ENCODE data around the gene CBLN3.
"Not testable (repeated sequence)": the region's sequence is repeated elsewhere in the genome, so short reads cannot be mapped to it uniquely, and the experiment has no call there.

CBLN3 gene

DNA sequence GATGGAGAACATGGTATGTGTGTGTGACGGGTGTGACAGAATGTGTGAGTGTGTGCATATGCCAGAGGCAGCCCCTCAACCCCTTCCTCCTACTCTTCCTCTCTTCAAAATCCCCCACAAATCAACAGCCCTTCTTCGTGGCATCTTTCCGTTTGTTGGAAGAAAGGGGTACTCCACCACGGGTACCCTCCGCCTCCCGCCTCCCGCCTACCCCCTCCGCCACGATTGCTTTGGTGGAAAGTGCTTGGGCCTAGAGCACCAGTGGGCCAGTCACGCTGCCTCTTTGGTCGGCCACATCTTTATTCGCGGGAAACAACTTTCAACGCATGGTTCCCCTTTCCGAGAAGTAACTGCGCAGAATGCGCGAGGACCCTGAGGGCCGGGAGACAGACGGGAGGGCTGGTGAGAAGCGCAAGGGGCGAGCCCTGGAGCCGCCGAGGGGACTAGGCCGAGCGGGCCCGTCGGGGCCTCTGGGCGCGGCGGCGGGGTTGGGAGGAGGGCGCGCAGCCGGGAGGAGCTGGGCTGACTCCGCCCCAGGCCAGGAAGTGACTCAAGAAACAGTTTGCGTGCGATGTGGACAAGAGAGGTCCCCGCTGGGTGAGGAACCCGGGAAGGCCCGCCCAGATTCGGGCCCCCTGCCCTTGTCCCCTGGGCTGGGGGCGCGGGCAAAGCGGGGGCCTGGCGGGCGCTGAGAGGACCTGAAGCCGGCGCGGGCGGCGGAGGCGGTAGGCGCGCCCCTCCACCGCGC lies at the start of gene CBLN3, which contains the start of gene KHNYN:
Gene CBLN3, minus strand, starts transcription at position 274 of the 748 bp plus-strand sequence. CDS start 614 bp downstream, outside the sequence.
Gene KHNYN, plus strand, starts transcription at position 560 of the 748 bp plus-strand sequence. CDS start 777 bp downstream, outside the sequence.
- peak; percentile 88 for DNase-seq (ENCODE audit: low spot score)

DNA sequence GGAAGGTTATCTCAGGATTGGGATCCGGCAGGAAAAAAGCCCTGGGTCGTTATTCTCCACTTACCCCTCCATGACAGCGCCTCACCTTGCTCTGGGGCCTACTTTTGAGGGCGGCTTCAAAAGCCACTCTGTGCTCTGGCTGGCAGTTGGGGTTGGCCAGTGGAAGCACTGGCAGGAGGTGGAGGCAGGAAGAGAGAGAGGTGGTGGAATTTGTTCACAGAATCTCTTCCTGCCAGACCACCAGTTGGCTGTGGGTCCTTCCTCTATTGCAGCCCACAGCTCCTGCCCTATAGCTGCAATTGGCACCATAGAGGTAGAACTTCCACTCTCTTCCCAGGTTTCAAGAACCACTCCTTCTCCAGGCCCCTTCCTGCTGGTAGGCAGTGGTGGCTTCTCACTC lies 45.8 kb upstream of the CBLN3 start:
- no peak for DNase-seq (ENCODE audit: low spot score)

DNA sequence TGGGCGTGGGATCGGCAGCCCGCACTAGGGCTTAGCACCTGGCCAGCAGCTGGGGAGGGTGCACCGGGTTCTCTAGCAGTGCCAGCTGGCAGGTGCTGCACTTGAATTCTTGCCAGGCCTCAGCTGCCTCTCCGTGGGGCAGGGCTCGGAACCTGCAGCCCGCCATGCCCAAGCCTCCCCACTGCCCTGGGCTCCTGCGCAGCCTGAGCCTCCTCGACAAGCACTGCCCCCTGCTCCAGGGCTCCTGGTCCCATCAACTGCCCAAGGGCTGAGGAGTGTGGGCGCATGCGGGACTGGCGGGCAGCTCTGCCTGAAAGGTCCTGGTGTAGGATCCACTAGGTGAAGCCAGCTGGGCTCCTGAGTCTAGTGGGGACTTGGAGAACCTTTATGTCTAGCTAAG lies 43.7 kb upstream of the CBLN3 start:
- DNase-seq (ENCODE audit: low spot score): no peak

DNA sequence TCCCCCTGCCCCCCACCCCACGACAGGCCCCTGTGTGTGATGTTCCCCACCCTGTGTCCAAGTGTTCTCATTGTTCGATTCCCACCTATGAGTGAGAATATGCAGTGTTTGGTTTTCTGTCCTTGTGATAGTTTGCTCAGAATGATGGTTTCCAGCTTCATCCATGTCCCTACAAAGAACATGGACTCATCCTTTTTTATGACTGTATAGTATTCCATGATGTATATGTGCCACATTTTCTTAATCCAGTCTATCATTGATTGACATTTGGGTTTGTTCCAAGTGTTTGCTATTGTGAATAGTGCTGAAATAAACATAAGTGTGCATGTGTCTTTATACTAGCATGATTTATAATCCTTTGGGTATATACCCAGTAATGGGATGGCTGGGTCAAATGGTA lies 41.0 kb upstream of the CBLN3 start:
- not testable (repeated sequence) for DNase-seq (ENCODE audit: low spot score)

DNA sequence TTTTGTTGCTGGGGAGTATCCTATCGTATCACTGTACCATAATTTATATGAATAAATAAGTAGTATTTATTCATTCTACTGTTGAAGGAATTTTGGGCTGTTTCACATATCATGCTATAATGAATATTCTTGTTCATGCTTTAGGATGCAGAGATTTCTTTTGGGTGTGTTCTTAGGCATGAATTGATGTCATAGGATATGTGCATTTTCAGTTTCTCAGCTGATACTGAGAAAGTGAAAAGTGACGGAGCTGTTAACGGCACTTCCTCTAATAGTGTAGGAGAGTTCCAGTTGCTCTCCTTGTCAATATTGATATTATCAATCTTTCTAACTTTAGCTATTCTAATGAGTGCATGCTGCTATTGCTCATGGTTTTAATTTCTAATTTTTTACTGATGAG lies 36.3 kb upstream of the CBLN3 start:
- no peak for DNase-seq (ENCODE audit: low spot score)

DNA sequence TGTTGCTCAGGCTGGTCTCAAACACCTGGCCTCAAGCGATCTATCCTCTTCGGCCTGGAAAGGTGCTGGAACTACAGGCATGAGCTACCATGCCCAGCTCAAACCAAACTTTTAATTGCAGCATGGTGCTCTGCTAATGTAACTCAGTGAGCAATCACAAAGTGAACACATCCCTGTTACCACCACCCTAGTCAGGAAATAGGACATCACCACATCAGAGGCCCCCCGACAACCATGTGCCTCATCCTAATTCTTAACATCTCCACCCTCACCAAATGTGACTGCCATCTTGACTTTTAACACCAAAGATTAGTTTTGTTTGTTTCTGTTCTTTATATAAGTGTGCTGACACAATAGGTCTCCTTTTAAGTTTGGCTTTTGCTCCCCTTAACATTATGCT lies 35.9 kb upstream of the CBLN3 start:
- DNase-seq (ENCODE audit: low spot score): peak; percentile 25

DNA sequence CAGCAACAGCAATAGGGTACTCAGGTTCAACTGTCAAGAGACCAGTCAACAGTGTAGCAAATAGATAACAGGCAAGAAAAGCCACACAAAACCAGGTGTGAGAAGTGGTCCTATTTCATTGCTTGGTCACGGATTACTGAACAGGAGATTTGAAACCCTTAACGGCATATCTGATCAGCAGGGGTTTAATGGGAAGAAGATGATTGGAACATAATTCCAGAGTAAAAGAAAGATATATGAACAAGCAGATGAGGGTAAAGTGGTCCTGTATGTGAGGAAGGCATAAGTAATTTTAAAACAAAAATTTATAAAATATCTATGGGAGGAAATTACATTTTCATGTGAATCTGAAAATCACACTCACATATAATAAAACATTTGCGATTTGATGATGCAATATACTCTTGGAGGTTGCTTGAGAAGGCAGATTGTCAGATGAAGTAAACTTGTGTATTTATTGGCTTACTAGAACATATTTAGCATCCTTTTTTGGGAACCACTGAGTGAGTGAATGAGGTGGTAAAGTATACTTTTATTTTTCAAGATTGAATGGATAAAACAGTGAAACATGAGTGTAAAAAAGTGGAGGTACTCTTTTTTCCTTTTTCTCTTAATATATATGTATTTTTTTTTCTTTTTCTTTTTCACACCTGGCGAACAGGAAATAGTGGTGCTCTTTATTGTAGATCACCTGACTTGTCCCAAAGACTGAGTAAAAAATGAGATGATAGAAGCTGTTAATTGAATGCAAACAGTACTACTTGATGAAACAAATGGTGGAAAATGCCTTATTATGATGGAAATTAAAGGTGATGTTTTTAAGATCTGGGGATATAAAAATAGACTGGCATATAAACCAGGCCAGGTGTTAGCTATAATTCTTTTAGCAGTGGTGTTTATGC lies 34.7 kb upstream of the CBLN3 start:
- no peak for DNase-seq (ENCODE audit: low spot score)

DNA sequence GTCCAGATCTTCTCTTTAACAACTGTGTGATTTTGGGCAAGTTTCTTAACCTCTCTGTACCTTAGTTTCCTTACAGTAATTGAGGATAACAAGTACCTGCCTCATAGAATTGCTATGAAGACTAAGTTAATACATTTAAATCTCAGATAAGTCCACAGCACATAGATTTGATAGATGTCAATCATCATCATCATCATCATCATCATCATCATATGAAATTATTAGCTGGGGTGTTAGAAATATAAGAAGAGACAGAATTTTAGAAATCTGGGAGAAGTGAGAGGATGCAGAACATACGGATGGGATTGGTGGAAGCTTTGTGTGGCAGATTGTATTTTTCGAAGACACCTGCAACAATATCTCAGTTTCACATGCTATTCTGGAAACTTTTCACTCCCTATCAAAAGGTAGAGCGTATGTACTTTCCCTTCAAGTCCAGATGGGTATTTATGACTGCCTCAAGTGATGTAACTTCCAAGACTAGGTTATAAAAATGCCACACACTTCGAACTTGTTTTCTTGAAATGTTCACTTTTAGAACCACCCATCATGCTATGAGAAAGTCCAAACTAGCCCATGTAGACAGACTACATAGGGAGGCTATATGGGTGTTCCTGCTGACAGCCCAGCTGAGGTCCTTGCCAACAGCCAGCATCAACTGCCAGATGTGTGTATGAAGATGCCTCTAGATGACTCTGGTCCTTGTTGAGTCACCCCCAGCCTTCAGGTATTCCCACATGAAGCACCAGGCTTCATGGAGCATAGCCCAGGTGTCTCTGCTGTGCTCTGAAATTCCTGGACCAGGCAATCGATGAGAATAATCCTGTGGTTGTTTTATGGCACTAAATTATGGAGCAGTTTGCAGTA lies 33.8 kb upstream of the CBLN3 start:
- no peak for DNase-seq (ENCODE audit: low spot score)

DNA sequence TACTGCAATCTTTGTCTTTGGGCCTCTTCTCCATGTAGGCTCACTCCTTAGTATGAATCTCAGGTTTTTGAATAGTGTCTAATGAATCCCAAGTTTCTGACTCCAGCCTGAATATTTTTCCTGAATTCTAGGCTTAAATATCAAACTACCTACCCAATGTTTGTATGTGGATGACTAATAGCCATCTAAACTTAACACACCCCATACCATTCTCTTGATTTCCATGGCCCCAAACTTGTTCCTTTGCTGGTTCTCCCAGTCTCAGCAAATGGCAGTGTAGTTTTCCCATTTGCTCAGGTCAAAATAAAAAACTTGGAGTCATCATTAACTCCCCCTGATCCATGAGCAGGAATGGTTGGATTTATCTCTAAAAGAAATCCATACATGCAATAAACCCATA lies 31.9 kb upstream of the CBLN3 start:
- DNase-seq (ENCODE audit: low spot score): no peak

DNA sequence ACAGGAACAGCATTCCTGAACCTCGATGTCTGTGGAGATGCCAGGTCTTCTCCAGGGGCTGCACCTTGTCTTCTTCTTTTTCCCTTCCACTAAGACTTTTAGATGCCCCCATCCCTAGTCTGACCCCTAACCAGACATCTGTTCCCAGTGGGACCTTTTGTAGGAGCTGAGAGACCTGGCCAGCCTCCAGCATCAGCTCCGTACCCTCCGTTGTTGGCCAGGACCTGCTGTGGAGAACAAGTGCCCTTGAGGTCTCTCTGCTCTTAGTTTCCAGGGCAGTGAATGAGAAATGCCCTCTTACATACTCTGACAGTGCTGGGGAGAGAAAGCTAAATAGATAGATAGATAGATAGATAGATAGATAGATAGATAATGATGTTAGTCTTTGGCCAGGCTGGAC lies 29.9 kb upstream of the CBLN3 start:
- DNase-seq (ENCODE audit: low spot score): no peak

DNA sequence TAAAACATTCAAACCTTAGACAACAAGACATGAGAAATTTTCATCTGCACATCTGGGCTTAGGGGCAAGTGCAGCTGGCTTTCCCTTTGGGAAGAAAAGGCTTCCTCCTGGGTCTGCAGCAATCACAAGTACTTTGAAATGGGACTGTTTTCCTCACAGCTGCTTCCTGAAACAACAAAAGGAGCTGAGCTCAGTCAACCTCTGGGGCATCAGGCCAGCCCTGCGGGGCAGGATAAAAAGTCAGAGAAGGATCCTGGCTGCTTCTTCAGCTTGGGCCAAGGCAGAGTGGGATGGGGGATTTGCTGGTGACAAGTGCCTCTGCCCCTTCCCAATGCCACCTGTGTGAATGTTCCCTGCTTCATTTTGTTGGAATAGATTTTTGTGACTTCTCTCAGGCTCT lies 29.3 kb upstream of the CBLN3 start:
- DNase-seq (ENCODE audit: low spot score): no peak

DNA sequence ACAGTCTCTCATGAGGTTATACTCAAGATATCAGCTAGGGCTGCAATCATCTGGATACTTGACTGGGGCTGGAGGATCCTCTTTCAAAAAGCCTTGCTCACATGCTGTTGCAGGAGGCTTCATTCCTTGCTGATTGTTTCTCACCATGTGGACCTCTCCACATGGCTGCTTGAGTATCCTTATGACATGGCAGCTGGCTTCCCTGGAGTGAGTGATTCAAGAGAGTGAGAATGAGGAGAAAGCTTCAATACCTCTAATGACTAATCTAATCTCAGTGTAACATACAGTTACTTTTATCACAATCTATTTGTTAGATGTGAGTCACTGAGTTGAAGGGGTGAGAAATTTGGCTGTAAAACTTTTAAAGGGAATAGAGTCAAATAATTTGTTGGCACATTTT lies 27.5 kb upstream of the CBLN3 start:
- no peak for DNase-seq (ENCODE audit: low spot score)

DNA sequence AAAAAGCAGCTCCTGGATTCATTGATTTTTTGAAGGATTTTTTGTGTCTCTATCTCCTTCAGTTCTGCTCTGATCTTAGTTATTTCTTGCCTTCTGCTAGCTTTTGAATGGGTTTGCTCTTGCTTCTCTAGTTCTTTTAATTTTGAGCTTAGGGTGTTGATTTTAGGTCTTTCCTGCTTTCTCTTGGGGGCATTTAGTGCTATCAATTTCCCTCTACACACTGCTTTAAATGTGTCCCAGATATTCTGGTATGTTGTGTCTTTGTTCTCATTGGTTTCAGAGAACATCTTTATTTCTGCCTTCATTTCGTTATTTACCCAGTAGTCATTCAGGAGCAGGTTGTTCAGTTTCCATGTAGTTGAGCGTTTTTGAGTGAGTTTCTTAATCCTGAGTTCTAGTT lies 21.4 kb upstream of the CBLN3 start:
- DNase-seq (ENCODE audit: low spot score): not testable (repeated sequence)

DNA sequence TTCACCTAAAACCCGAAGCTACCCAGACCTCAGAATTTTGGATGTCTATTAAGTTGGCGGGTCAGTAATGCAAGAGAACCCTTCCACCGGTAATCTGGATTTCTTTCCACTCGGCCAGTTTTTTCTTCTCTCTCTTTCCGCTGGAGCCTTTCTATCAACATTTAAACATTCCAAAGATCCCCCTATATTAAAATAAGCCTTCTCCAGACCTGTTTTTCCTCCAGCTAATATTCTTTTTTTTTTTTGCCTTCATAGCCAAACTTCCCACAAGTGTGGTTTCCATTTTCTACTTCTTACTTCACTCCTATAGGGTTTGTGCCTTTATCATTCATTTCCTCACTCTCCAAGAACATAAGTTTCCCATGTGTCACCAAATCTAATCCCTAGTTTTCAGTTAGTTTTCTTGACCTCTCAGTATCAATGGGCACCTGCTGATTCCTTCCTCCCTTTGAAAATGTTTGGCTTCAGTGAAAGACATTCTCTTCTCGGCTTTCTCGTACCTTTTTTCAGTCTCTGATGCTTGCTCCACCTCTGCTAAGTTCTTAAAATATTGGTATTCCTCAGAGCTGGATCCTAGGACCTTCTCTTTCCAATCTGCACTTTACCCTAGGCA lies 13.7 kb upstream of the CBLN3 start:
- no peak for DNase-seq (ENCODE audit: low spot score)

DNA sequence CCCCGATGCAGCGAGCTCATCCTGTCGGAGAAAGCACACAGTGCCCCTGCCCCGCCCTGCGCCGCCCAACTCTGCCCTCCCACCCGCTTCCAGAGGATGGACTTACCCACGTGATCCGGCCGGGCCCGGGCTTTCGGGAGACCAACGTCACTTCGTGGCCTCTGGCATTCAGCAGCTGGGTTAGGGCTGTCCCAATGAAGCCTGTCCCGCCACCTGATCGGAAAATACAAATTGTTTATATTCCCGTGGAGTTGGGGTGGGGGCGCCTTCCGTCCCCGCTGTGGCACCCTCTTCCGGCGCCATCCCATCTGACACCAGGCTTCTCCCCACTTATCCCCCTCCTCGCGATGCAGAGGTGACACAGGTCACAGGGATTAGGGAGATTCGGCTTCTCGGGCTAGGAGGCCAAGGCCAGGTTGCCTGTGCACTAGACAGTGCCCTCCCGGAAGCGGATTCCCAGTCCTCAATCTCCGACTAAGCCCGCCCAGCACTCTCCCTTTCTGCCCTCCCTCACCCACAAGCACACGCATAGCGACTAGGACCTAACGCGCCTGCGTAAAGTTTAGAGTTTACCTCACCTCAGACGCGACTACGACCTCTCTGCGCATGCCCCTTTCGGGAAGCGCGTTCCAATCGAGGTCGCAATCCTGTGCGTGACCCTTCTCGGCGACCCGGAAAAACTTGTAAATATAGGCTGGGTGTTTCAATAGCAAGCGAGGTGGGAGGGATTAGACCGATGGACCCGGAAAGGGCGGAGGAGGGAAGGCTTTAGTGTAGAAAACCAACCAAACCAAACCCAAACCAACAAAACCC lies 13.0 kb upstream of the CBLN3 start, which contains the start of gene SDR39U1:
Gene SDR39U1, minus strand, starts transcription at position 537 of the 813 bp plus-strand sequence. Its CDS starts 7 bp downstream, at position 530.
- DNase-seq (ENCODE audit: low spot score): peak; percentile 99

DNA sequence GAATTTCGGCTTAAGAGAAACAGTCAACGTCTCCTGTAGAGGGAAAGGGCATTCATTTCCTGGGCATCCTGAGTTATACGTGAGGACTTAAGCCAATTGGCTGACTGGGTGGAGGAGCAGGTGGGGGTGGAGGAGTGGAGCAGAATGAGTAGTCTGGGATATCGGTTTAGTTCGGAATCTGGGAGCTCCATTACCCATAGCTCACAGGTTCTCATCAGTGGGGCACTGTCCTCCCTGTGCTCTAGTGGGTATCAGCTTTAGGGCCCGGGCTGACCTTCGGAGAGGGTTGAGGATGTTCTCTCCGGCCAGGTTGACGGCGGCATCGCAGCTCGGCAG lies 12.4 kb upstream of the CBLN3 start:
- DNase-seq (ENCODE audit: low spot score): no peak

DNA sequence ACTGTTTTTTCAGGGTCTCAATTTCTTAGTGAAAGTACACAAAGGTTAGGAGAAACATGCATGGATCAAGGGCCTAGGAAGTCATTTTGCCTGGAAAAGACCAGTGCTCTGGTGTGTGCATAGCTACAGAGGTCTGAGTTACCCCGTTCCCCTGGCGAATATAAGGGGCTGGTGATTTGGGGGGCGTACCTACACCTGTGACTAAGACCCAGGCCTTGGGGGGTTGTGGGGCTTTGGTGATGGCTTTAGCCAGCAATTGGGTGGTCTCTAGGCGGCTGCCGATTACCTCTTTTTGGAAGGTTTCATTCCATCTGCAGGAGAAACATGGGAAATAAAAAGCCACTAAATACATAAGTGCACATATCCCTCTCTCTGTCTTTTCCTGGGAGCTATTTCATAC lies 12.0 kb upstream of the CBLN3 start:
- no peak for DNase-seq (ENCODE audit: low spot score)

DNA sequence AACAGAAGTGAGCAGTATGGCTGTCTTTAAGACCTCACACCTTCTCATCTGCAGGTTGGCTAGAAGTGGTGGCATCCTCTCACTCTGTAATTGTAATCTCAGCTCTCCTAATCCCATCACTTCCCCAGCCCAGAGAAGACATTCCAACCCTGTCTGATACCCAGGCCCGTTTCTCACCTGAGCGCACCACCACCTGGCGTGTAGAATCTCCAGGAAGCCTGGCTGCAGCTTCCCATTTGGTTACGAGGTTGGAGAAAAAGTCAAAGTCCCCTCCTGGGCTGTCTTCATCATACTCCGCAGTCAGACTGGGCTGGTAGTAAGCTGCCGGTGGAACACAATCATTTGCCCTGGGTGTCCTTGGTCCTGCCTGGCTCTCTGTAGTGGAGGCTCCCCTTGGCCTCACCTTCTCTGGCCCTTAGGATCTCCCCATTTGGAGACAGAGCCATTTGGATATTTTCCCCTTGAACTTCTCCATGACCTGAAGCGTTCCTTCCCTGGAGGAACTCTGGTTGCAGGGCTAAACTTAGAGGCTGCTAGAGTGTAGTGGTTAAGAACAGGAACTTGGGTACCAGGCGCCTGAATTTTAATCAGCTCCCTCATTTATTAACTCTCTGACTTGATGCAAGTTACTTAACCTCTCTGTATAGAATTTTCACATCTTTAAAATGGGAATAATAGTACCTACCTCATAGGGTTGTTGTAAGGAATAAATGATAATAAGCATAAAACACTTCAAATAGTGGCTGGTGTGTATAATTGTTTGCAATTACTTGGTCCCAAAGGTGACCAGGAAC lies 11.3 kb upstream of the CBLN3 start:
- no peak for DNase-seq (ENCODE audit: low spot score)

DNA sequence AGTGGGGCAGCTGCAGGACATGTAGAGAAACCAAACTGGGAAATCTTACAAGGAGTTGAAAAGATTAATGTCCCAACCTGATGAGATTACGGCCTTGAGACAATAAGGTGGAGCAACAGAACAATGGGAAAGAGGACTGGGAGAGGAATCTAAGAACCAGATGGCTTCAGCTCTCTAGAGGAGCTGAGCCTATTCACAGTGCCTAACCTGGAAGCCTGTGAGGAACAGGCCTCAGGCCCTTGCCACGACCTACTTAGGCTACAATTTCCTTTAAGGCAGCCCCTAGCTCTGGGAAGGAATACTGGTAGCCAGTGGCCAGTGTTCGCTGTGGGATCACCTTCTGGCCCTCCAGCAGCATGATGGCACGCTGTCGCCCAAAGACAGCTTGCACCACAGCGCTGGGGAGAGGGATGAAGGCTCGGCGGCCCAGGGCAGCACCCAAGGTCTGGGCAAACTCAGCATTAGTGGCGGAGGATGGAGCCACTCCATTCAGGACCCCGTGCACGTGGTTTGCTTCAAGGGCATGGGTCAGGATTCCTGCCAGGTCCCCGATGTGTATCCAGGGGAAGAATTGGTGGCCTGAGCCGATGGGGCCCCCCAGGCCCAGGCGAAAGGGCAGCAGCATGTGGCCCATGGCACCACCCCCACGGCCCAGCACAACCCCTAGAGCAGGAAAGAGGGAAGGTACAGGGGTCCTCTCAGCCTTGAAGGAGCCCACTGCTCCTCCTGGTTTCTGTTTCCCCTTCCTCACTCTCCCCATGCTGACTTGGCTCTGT lies 10.6 kb upstream of the CBLN3 start:
- DNase-seq (ENCODE audit: low spot score): no peak
